Trophoblast cell (in vitro differentiated cells and primary cell): ENCODE measurements around the gene LRRFIP2.
A peak's percentile ranks its signal among the peaks of the same experiment; 100 is the strongest.

Experiments used
- DNase-seq, 2 donors: peaks; one replicate each; pipeline ENCODE4 v3.0.0-alpha.2; 2016
- H2AFZ ChIP-seq: 2 replicates; pipeline ENCODE4 v1.6.1; 2013; ENCODE audit warnings: low read length, moderate library complexity, mild to moderate bottlenecking; ENCODE audit not compliant: insufficient read depth, poor library complexity
- H2AK5ac ChIP-seq: 2 replicates; pipeline ENCODE4 v1.6.1; 2013; ENCODE audit warnings: mild to moderate bottlenecking, low read length
- H2BK120ac ChIP-seq: 2 replicates; pipeline ENCODE4 v1.6.1; 2013; ENCODE audit warnings: low read length, mild to moderate bottlenecking, moderate library complexity; ENCODE audit not compliant: insufficient read depth, poor library complexity
- H2BK12ac ChIP-seq: 2 replicates; pipeline ENCODE4 v1.6.1; 2013; ENCODE audit warnings: mild to moderate bottlenecking, low read length, moderate library complexity
- H2BK5ac ChIP-seq: 2 replicates; pipeline ENCODE4 v1.6.1; 2013; ENCODE audit warnings: low read length, low read depth, moderate library complexity, mild to moderate bottlenecking; ENCODE audit not compliant: poor library complexity
- H3K14ac ChIP-seq: 2 replicates; pipeline ENCODE4 v1.6.1; 2013; ENCODE audit warnings: mild to moderate bottlenecking, low read length
- H3K18ac ChIP-seq: 2 replicates; pipeline ENCODE4 v1.6.1; 2013; ENCODE audit warnings: mild to moderate bottlenecking, low read length
- H3K23ac ChIP-seq: 2 replicates; pipeline ENCODE4 v1.6.1; 2013; ENCODE audit warnings: low read length
- H3K27ac ChIP-seq: 2 replicates; pipeline ENCODE4 v1.5.1; 2013; ENCODE audit warnings: low read depth, mild to moderate bottlenecking, inconsistent platforms, low read length, moderate library complexity
- H3K27me3 ChIP-seq: 2 replicates; pipeline ENCODE4 v1.6.1; 2013; ENCODE audit warnings: inconsistent platforms, mild to moderate bottlenecking, low read length, moderate library complexity; ENCODE audit not compliant: insufficient read depth
- H3K36me3 ChIP-seq, 2 experiments: 1 replicate in 1 of 2; 2 replicates in 1 of 2; pipeline ENCODE4 v1.6.1; 2013; ENCODE audit warnings: low read length in 2 of 2, mild to moderate bottlenecking in 2 of 2, moderate library complexity in 1 of 2; ENCODE audit not compliant: insufficient read depth in 2 of 2, control insufficient read depth in 1 of 2
- H3K4ac ChIP-seq: 2 replicates; pipeline ENCODE4 v1.6.1; 2013; ENCODE audit warnings: low read depth, mild to moderate bottlenecking, low read length, moderate library complexity
- H3K4me1 ChIP-seq, 2 experiments: 1 replicate in 1 of 2; 2 replicates in 1 of 2; pipeline ENCODE4 v1.6.1; 2013; ENCODE audit warnings: low read length in 2 of 2, mild to moderate bottlenecking in 2 of 2, moderate library complexity in 1 of 2; ENCODE audit not compliant: insufficient read depth in 2 of 2, control insufficient read depth in 1 of 2
- H3K4me2 ChIP-seq: 2 replicates; pipeline ENCODE4 v1.6.1; 2013; ENCODE audit warnings: inconsistent platforms, mild to moderate bottlenecking, low read length, moderate library complexity
- H3K4me3 ChIP-seq: 2 replicates; pipeline ENCODE4 v1.5.1; 2013; ENCODE audit warnings: mild to moderate bottlenecking, low read depth, low read length, inconsistent platforms
- H3K79me1 ChIP-seq: one replicate; pipeline ENCODE4 v1.6.1; 2013; ENCODE audit warnings: low read length
- H3K79me2 ChIP-seq: 2 replicates; pipeline ENCODE4 v1.6.1; 2013; ENCODE audit warnings: low read length, mild to moderate bottlenecking; ENCODE audit not compliant: control insufficient read depth, insufficient read depth, poor library complexity
- H3K9ac ChIP-seq: 2 replicates; pipeline ENCODE4 v1.6.1; 2013; ENCODE audit warnings: mild to moderate bottlenecking, low read length
- H3K9me3 ChIP-seq: 2 replicates; pipeline ENCODE4 v1.6.1; 2013; ENCODE audit warnings: low read depth, mild to moderate bottlenecking, control low read depth, inconsistent platforms, low read length; ENCODE audit not compliant: insufficient read depth
- H4K12ac ChIP-seq: 2 replicates; pipeline ENCODE4 v1.6.1; 2013; ENCODE audit warnings: low read depth, mild to moderate bottlenecking, low read length, moderate library complexity
- H4K8ac ChIP-seq: 2 replicates; pipeline ENCODE4 v1.6.1; 2013; ENCODE audit warnings: low read depth, mild to moderate bottlenecking, low read length, moderate library complexity
- H4K91ac ChIP-seq: one replicate; pipeline ENCODE4 v1.6.1; 2013; ENCODE audit warnings: low read depth, mild to moderate bottlenecking, low read length, moderate library complexity
- WGBS: extraction: QIAGEN DNeasy Blood & Tissue Kit; methylation state at CpG from one replicate; pipeline ENCODE4 v1.1.7; 2013; ENCODE audit warnings: missing lambda C conversion rate; ENCODE audit not compliant: insufficient read length, insufficient coverage; ENCODE audit errors: extremely low coverage; 5-methylcytosine and 5-hydroxymethylcytosine counted together

LRRFIP2 gene

GRCh38 chr3:37082317-37082716, 92.1 kb downstream of the LRRFIP2 start:
- Histone ChIP-seq H3K27me3 (no peaks in the 10 kb centered on the region), H3K27ac (no peak overlapping the region), H2AK5ac (no peak overlapping the region), H4K91ac (no peak overlapping the region), H3K14ac (no peak overlapping the region), H2BK5ac (no peak overlapping the region), H3K36me3 (peaks cover 0 to 3% of the 10 kb centered on the region in 2 experiments), H3K23ac (no peak overlapping the region), H3K4me1 (no peaks in the 10 kb centered on the region), H4K12ac (no peak overlapping the region), H3K18ac (no peak overlapping the region), H3K4me3 (no peak overlapping the region), H3K9me3 (no peaks in the 10 kb centered on the region), H3K79me2 (no peaks in the 10 kb centered on the region), H3K79me1 (no peaks in the 10 kb centered on the region), H3K9ac (no peak overlapping the region), H3K4me2 (no peak overlapping the region), H4K8ac (no peak overlapping the region), H2BK12ac (no peak overlapping the region), H2BK120ac (no peak overlapping the region), H2AFZ (no peak overlapping the region), H3K4ac (no peak overlapping the region)
- DNase-seq, result no peak
- no CpG with 5 or more reads among the region's 3 CpGs for WGBS

DNA sequence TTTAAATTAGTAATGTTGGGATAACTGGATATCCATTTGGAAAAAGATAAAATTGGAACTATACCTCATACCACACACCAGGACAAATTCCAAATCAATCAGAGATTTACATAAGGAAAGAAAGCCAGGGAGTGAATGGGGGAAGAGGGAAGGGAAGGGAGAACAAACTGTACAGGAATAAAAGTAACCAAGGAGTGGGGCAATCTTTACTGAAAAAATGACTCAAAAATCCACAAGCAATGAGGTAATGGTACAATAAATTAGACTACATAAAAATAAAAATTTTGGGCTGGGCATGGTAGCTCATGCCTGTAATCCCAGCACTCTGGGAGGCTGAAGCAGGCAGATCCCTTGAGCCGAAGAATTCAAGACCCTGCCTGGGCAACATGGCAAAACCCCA, 98.4 kb downstream of the LRRFIP2 start:
- no peak overlapping the region for H4K8ac ChIP-seq
- no peak overlapping the region for H4K12ac ChIP-seq
- no peak overlapping the region for H3K4me2 ChIP-seq
- no peak for DNase-seq
- no peaks in the 10 kb centered on the region for H3K4me1 ChIP-seq
- no peak overlapping the region for H3K4ac ChIP-seq
- H3K79me1 ChIP-seq, result no peaks in the 10 kb centered on the region
- H3K9me3 ChIP-seq, result no peaks in the 10 kb centered on the region
- H3K4me3 ChIP-seq, result no peak overlapping the region
- H2AFZ ChIP-seq, result no peak overlapping the region
- H3K36me3 ChIP-seq, result peaks cover 2 to 9% of the 10 kb centered on the region in 2 experiments
- no peak overlapping the region for H2AK5ac ChIP-seq
- H3K27me3 ChIP-seq, result no peaks in the 10 kb centered on the region
- H3K27ac ChIP-seq, result no peak overlapping the region
- H2BK120ac ChIP-seq, result no peak overlapping the region
- no peaks in the 10 kb centered on the region for H3K79me2 ChIP-seq
- no peak overlapping the region for H3K9ac ChIP-seq
- H3K23ac ChIP-seq, result no peak overlapping the region
- H2BK5ac ChIP-seq, result no peak overlapping the region
- H3K14ac ChIP-seq, result no peak overlapping the region
- H3K18ac ChIP-seq, result no peak overlapping the region
- WGBS, result no CpG with 5 or more reads among the region's 1 CpG
- H2BK12ac ChIP-seq, result no peak overlapping the region
- H4K91ac ChIP-seq, result no peak overlapping the region

DNA sequence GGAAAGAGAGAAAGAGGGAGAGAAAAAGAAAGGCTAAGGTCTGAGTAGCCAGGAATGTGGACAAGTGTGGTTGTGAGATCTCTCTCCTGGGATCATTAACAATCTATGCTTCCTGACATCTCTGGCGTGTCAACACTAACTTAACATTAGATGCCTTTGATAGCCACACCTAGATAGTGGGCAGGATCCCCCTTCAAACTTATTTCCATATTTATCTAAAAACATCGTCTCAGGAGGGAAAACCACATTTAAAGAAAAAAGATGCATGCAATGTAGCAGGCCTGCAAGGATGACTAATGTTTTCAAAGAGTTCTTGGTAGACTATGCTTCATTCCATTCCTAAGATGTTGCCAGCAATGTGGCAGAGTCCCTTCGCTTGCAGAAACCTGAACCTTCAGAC, 100.2 kb downstream of the LRRFIP2 start:
- no peak overlapping the region for H4K8ac ChIP-seq
- no peak overlapping the region for H3K9ac ChIP-seq
- H2BK12ac ChIP-seq, result no peak overlapping the region
- no peak overlapping the region for H2AFZ ChIP-seq
- H3K27me3 ChIP-seq, result no peaks in the 10 kb centered on the region
- H3K4me2 ChIP-seq, result no peak overlapping the region
- no peak overlapping the region for H2BK120ac ChIP-seq
- DNase-seq, result peak; percentile 28 to 81
- no peak overlapping the region for H2AK5ac ChIP-seq
- H4K12ac ChIP-seq, result no peak overlapping the region
- no peak overlapping the region for H3K4ac ChIP-seq
- WGBS, result no CpG with 5 or more reads among the region's 3 CpGs
- no peaks in the 10 kb centered on the region for H3K79me1 ChIP-seq
- no peaks in the 10 kb centered on the region for H3K9me3 ChIP-seq
- no peak overlapping the region for H3K18ac ChIP-seq
- no peak overlapping the region for H3K14ac ChIP-seq
- H3K4me3 ChIP-seq, result no peak overlapping the region
- H4K91ac ChIP-seq, result no peak overlapping the region
- H3K36me3 ChIP-seq, result peaks cover 2 to 6% of the 10 kb centered on the region in 2 experiments
- H3K23ac ChIP-seq, result no peak overlapping the region
- H3K79me2 ChIP-seq, result no peaks in the 10 kb centered on the region
- H3K27ac ChIP-seq, result no peak overlapping the region
- no peak overlapping the region for H2BK5ac ChIP-seq
- no peaks in the 10 kb centered on the region for H3K4me1 ChIP-seq

GRCh38 chr3:37072892-37073291, 101.5 kb downstream of the LRRFIP2 start:
- Histone ChIP-seq H3K4me3 (no peak overlapping the region), H3K23ac (no peak overlapping the region), H4K12ac (no peak overlapping the region), H3K4me2 (no peak overlapping the region), H4K8ac (no peak overlapping the region), H3K4ac (no peak overlapping the region), H3K18ac (no peak overlapping the region), H2BK12ac (no peak overlapping the region), H3K36me3 (peaks cover 2 to 6% of the 10 kb centered on the region in 2 experiments), H3K9me3 (no peaks in the 10 kb centered on the region), H2BK5ac (no peak overlapping the region), H4K91ac (no peak overlapping the region), H3K27me3 (no peaks in the 10 kb centered on the region), H3K79me1 (no peaks in the 10 kb centered on the region), H2AK5ac (no peak overlapping the region), H2AFZ (no peak overlapping the region), H3K9ac (no peak overlapping the region), H2BK120ac (no peak overlapping the region), H3K27ac (no peak overlapping the region), H3K4me1 (no peaks in the 10 kb centered on the region), H3K14ac (no peak overlapping the region), H3K79me2 (no peaks in the 10 kb centered on the region)
- WGBS, result no CpG with 5 or more reads among the region's 2 CpGs
- no peak for DNase-seq
